ENCODE results near the gene RAD23B.

The RAD23B gene

DNA sequence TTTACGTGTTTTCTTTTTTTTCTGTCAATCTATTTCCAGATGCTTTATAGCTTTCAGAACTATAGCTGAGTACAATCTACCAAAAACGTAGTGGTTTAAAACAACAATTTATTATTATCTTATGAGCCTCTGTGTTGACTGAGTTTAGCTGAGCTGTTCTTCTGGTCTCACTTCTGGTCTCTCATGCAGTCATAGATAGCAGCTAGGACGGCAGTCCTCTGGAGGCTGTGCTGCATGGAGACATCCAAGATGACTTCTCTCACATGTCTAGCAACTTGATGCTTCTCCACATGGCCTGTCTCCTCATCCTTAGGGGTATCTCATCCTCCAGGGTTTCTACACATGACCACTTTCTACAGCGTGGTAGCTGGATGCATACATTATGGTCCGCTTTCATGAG lies 22.0 kb upstream of the RAD23B start:
- TF ChIP-seq, protein P1, sequence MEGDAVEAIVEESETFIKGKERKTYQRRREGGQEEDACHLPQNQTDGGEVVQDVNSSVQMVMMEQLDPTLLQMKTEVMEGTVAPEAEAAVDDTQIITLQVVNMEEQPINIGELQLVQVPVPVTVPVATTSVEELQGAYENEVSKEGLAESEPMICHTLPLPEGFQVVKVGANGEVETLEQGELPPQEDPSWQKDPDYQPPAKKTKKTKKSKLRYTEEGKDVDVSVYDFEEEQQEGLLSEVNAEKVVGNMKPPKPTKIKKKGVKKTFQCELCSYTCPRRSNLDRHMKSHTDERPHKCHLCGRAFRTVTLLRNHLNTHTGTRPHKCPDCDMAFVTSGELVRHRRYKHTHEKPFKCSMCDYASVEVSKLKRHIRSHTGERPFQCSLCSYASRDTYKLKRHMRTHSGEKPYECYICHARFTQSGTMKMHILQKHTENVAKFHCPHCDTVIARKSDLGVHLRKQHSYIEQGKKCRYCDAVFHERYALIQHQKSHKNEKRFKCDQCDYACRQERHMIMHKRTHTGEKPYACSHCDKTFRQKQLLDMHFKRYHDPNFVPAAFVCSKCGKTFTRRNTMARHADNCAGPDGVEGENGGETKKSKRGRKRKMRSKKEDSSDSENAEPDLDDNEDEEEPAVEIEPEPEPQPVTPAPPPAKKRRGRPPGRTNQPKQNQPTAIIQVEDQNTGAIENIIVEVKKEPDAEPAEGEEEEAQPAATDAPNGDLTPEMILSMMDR (IDR thresholded peaks at IDR 0.05), result no peak

DNA sequence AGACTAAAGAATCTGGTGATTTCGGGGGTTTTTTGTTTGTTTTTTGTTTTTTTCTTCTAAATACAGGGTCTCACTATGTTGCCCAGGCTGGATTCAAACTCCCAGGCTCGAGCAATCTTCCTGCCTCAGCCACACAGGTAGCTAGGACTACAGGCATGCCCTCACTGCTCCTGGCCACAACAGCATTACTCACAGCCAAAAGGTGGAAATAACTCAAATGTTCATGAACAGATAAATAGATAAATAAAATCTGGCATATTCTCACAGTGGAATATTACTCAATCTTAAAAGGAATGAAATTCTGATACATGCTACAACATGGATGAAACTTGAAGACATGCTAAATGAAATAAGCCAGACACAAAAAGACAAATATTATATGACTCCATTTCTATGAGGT lies 19.8 kb upstream of the RAD23B start:
- TF ChIP-seq, protein P1 (IDR thresholded peaks at IDR 0.05), result no peak

DNA sequence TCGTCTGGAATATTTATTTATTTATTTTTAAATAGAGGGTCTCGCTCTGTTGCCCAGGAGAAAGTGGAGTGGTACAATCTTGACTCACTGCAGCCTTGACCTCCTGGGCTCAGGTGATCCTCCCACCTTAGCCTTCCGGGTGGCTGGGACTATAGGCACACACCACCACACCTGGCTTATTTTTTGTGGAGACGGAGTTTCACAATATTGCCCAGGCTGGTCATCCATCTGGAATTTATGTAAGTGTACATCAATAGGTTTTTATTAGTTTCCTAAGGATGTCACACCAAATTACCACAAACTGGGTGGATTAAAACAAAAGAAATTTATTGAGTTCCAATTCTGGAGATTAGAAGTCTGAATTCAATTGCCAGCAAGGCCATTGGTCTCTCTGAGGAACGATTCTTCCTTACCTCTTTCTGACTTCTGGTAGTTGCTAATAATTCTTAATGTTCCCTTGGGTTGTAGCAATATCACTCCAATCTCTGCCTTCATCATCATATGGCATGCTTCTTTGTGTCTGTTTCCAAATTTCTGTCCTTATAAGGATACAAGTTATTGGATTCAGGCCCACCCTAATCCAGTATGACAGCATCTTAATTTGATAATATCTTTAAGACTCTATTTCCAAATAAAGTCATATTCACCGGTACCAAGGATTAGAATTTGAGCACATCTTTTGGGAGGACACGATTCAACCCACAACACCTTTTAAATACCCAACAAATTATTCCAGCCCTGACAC lies 16.3 kb upstream of the RAD23B start:
- TF ChIP-seq, protein P1 (IDR thresholded peaks at IDR 0.05), result no peak

DNA sequence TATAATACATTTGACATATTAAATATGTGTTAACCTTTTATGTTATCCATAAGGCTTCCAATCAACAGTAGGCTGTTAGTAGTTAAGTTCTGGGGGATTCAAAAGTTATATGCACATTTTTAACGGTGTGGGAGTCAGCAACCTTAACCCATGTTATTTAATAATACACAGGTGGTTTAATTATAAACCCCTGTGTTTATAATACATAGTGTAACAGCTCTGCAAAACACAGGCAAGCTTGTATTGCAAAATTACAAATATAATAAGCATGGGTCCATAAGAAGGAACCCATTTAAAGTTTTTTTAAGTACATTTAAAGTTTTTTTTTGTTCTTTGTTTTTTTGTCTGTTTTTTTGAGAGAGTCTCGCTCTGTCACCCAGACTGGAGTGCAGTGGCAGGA lies 14.5 kb upstream of the RAD23B start:
- TF ChIP-seq, protein P1 (IDR thresholded peaks at IDR 0.05), result no peak

DNA sequence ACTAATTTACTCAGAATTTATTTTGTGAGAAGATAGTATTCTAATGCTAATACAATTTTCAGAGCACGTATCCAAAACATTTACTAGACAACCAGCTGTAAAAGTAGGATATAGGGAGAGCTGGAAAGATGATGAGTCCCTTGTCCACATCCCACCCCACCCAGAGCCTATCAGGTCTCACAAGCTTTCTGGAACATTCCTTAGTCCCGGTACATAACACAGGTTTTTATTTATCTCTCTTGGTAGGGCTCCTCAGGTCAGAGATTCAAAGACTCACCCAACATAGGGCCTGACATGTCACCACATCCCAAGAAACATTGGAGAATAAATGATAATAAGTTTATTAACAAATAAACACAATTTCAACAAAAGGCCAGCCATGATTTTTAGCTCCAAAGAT lies 13.8 kb upstream of the RAD23B start:
- TF ChIP-seq, protein P1 (IDR thresholded peaks at IDR 0.05), result no peak

DNA sequence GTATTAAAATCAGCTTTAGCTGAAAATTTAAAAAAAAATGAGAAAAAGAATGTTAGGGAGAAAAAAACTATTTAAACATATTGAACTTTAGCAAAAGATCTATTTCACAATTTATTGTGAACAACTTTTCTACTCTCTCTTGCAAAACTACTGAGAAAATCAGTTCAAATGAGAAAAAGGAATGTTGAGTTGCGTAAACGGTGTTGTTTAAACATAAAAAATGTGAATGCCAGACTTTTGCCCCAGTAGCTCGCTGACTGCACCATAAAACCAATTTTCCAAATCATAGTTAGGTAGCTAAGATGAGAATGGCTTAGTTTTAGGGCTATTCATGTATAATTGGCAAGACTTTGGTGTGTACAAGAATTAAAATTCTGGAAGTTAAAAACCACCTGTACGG lies 13.4 kb upstream of the RAD23B start:
- TF ChIP-seq, protein P1 (IDR thresholded peaks at IDR 0.05), result no peak

DNA sequence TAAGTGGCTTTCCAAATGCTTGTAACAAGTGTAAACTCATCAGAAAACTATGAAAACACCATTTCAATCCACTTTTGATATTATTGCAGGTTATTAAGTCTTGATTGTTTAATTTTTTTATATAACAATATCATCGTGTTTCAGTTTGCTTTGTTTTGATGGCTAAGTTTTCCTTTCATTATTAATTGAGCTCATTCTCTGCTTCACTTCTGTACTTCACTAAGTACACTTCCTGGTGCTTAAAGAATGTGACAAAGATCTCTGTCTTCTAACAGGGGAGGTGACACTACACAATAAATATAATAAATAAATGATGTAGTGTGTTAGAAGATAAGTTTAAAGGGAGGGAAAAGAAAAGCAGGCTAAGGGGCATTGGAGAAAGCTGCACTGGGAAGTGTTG lies 13.0 kb upstream of the RAD23B start:
- TF ChIP-seq, protein P1 (IDR thresholded peaks at IDR 0.05), result no peak

DNA sequence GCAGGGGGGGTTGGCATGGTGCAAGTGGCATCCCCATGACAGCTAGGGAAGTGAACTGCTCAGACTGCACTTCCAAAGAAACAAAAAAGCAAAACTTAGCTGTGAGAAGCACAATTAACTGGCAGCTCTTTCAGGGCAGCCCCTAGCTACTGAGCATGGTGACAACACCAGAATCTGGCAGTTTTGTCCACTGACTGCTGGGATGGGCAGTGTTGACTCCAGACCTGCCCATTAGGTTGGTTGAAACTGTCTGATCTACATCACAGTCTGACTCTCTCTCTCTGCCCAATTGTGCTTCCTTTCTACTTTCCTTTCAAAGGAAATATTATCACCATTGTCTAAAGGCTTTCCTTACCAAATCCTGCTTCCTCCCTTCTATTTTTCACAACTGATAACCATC lies 12.5 kb upstream of the RAD23B start:
- TF ChIP-seq, protein P1 (IDR thresholded peaks at IDR 0.05), result no peak

All from LNCAP (cell line).